SK-N-MC (cell line): ENCODE results near the gene SERPINB7.
"Not testable (repeated sequence)": the region's sequence is repeated elsewhere in the genome, so short reads cannot be mapped to it uniquely, and the experiment has no call there.

Source experiments
- DNase-seq: peaks from one replicate; pipeline ENCODE4 v3.0.0-alpha.2; 2011; ENCODE audit warnings: low read depth, low spot score
- H3K27ac ChIP-seq: fragments of 200-600 bp; sonication (generic); 2 replicates; pipeline ENCODE4 v1.5.1; 2016; ENCODE audit warnings: mixed run types
- H3K36me3 ChIP-seq: fragments of 200-600 bp; sonication (generic); 2 replicates; pipeline ENCODE4 v1.6.1; 2017; ENCODE audit warnings: antibody characterized with exemption, low read length, mixed read lengths; ENCODE audit not compliant: insufficient read depth
- H3K4me3 ChIP-seq: fragments of 200-600 bp; sonication (generic); 2 replicates; pipeline ENCODE4 v1.5.1; 2016
- H3K9ac ChIP-seq: fragments of 200-600 bp; sonication (generic); 2 replicates; pipeline ENCODE4 v1.8.0; 2017; ENCODE audit warnings: mixed run types, mixed read lengths; ENCODE audit not compliant: insufficient read length
- H3K9me3 ChIP-seq: fragments of 200-600 bp; sonication (generic); 2 replicates; pipeline ENCODE4 v1.6.1; 2017; ENCODE audit warnings: low read depth, mild to moderate bottlenecking, antibody characterized with exemption, low read length, moderate library complexity, mixed read lengths
- EZH2 ChIP-seq: fragments of 200-600 bp; sonication (generic); IDR thresholded peaks from one replicate; pipeline ENCODE4 v1.6.1; 2017; ENCODE audit warnings: antibody characterized with exemption
- FOXP2 ChIP-seq: optimal IDR thresholded peaks from 2 replicates; pipeline ENCODE3; 2011; ENCODE audit warnings: mild to moderate bottlenecking, moderate library complexity; ENCODE audit not compliant: insufficient read depth; ENCODE audit errors: extremely low read length, control extremely low read depth
- POLR2AphosphoS5 ChIP-seq: IDR thresholded peaks from 2 replicates; pipeline ENCODE4 v1.6.1; 2012; ENCODE audit warnings: mild to moderate bottlenecking, low read depth, low read length, borderline replicate concordance

SERPINB7 gene

DNA sequence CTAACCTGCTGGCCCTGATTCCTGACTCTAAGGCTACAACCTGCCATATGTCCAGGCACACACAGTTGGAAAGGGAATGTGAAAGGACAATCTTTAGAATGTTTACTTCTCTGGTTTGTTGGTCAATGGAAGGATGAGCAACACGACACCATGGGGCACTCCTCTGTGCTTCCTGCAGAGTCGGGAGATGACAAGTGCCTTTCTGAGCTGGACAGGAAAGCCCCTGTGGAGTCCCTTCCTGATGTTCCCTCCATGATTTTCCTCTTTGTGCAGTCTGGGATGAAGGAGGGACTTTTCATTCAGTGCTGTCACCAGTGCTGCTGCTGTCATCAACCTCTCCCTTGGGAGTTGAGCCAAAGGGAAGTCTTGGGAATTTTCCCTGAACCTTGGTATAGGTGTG is 22.6 kb upstream of the SERPINB7 start:
- DNase-seq: no peak
- H3K36me3 ChIP-seq: no peaks in the 10 kb centered on the region
- H3K27ac ChIP-seq: no peak overlapping the region
- H3K4me3 ChIP-seq: no peak overlapping the region
- H3K9me3 ChIP-seq: no peaks in the 10 kb centered on the region
- TF ChIP-seq EZH2 (no peak), FOXP2 (no peak), POLR2AphosphoS5 (no peak)
- H3K9ac ChIP-seq: no peak overlapping the region

DNA sequence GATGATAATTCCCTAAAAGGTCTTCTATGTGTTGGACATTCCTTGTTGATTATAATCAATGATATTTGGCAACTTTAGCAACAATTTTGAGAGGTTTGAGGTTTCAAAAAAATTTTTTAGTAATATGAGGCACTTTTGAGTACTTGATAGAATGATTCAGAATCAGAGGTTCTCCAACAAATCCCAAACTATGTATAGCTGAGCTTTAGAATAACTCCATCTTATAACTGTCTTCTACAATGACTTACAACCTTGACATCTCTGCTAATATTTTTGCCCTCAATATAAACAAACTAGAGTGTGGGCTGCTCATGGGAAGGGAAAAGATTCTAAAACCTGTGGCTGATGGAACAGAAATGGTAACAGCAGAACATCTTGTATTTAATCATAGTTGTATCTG is 21.5 kb upstream of the SERPINB7 start:
- H3K36me3 ChIP-seq: no peaks in the 10 kb centered on the region
- TF ChIP-seq EZH2 (no peak), POLR2AphosphoS5 (no peak), FOXP2 (no peak)
- no peak overlapping the region for H3K27ac ChIP-seq
- no peaks in the 10 kb centered on the region for H3K9me3 ChIP-seq
- H3K4me3 ChIP-seq: no peak overlapping the region
- no peak overlapping the region for H3K9ac ChIP-seq
- DNase-seq: no peak

DNA sequence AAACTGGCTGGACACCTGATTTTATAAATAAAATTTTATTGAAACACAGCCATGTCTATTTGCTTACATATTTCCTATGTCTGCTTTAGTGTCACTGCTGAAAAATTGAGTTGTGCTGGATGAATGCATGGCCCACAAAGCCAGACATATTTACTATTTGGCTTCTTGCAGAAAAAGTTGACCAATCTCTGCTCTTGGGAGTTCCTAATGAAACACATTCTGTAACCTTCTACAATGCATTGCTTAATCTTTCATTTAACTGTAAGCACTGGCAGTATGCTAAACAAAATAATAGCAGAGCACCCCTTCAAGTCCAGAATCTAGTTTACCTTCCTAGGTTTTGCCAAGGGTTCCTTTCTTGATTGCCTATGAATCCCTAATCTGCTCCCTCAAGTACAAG is 17.7 kb upstream of the SERPINB7 start:
- DNase-seq: no peak
- TF ChIP-seq EZH2: no peak
- TF ChIP-seq POLR2AphosphoS5: no peak
- TF ChIP-seq FOXP2: no peak
- Histone ChIP-seq H3K9me3 (no peaks in the 10 kb centered on the region), H3K4me3 (no peak overlapping the region), H3K36me3 (no peaks in the 10 kb centered on the region), H3K9ac (no peak overlapping the region), H3K27ac (no peak overlapping the region)

DNA sequence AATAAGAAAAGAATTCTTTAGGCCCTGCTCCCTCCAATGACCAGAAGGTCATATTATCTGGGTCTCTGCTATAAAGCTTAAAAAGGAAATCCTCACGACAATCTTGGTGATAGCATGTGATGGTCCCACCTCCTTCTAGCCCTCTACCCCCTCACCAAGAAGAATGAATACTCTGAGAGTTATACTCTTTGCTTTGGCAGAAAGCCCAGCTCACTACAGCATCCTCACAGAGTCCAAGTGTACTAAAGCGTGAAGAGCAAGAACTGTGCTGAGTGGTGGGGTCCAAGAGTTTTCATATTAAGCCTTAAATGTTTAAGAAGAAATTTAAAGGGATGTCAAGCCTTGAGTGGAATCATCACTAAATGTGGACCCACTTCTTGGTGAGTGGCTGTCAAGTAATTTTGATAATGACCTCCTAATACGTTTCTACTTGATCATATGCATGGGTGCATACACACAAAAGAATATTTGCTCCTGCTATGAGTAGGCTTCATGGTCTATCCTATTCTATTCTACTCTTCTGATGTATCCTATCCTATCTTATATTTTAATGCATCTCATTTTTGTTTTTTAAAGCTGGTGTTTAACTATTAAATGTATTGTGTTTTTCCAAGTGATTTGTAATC is 16.5 kb upstream of the SERPINB7 start:
- no peak overlapping the region for H3K9ac ChIP-seq
- H3K9me3 ChIP-seq: no peaks in the 10 kb centered on the region
- H3K27ac ChIP-seq: no peak overlapping the region
- H3K4me3 ChIP-seq: no peak overlapping the region
- TF ChIP-seq FOXP2: no peak
- TF ChIP-seq POLR2AphosphoS5: no peak
- TF ChIP-seq EZH2: no peak
- H3K36me3 ChIP-seq: no peaks in the 10 kb centered on the region
- DNase-seq: no peak

DNA sequence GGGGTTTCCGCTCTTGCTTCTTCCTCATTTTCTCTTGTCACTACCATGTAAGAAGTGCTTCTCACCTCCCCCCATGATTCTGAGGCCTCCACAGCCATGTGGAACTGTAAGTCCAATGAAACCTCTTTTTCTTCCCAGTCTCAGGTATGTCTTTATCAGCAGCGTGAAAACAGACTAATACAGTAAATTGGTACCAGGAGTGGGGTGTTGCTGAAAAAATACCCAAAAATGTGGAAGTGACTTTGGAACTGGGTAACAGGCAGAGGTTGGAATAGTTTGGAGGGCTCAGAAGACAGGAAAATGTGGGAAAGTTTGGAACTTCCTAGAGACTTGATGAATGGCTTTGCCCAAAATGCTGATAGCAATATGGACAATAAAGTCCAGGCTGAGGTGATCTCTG is 15.4 kb upstream of the SERPINB7 start:
- not testable (repeated sequence) for DNase-seq, H3K9me3 ChIP-seq, H3K36me3 ChIP-seq, H3K9ac ChIP-seq, H3K4me3 ChIP-seq, H3K27ac ChIP-seq

DNA sequence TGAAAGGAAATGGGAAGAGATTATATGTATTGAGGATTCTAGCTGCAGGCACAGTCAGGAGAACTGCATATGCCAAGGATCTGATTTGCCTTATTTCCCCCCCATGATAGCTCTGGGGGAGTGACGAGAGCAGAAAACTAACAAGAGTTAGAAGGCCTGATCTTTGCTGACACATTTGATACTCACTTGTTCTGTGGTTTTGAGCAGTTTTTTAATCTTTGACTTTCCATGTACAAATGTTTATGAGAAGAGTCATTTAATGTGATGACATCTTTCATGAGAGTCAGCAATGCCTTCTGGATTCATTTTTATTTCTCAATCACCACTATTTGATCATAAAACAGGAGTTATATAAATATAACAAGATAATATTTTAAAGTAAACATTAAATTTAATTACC is 12.7 kb upstream of the SERPINB7 start:
- no peak overlapping the region for H3K9ac ChIP-seq
- H3K4me3 ChIP-seq: no peak overlapping the region
- peak; percentile 40 for DNase-seq
- H3K9me3 ChIP-seq: no peaks in the 10 kb centered on the region
- H3K36me3 ChIP-seq: no peaks in the 10 kb centered on the region
- TF ChIP-seq EZH2 (no peak), POLR2AphosphoS5 (no peak), FOXP2 (no peak)
- peak overlapping the region; percentile 53 for H3K27ac ChIP-seq

DNA sequence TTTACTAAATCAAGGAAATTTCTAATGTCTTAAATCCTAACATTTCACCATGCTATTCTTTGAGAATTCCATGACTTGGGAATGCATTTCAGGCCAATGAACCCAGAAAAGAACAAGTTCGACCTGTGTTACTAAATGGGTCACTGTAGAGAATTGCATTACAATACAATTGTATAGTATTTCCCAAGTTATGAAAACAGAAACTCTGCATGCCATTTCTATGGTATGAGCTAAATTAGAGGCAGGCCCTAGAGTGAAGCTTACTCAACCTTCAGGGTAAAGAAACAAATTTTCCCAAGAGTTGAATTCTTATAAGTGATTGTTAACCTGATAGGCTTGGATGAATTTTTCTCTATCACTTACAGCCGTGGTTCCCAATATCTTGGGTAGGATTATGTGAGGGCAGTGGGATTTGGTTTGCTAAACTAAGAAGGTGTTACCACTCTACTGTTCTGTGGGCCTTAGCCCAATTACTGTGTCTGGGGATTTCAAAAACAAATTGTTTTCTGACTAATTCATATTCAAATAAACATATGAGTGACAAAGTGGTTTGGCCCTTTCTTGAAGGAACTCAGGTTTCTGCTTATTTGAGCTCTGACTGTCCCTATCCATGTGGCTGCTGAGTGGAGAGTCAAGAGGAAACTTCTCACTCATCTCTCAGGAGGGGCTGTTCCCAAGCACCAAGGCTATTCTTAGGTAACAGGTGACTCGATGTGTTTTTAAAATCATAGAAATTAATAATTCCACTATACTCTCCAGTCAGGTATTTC is 11.2 kb upstream of the SERPINB7 start:
- no peak for TF ChIP-seq FOXP2
- no peak for TF ChIP-seq POLR2AphosphoS5
- no peak for TF ChIP-seq EZH2
- DNase-seq: no peak
- Histone ChIP-seq H3K9me3 (no peaks in the 10 kb centered on the region), H3K4me3 (no peak overlapping the region), H3K9ac (no peak overlapping the region), H3K36me3 (no peaks in the 10 kb centered on the region), H3K27ac (no peak overlapping the region)

DNA sequence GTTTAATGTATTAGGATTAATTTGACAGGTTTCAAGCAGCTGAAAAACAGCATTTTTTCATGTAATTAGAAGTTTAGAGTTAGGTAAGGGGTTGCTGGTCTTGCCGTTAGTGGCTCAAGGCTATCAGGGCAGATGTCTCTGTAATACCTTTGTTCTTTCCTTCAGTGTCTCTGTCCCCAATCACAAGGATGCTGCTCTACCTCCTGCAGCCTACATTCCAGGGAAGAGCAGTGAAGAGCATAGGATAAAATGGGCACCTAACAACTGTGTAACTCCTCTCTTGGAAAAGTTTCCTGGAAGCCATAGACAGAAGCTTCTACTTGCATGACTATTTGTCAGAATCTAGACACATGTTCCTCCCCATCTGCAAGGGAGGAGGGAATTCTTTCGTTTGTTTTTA is 9.4 kb upstream of the SERPINB7 start:
- Histone ChIP-seq H3K9me3 (no peaks in the 10 kb centered on the region), H3K36me3 (no peaks in the 10 kb centered on the region), H3K27ac (no peak overlapping the region), H3K4me3 (no peak overlapping the region), H3K9ac (no peak overlapping the region)
- TF ChIP-seq FOXP2 (no peak), EZH2 (no peak), POLR2AphosphoS5 (no peak)
- no peak for DNase-seq

DNA sequence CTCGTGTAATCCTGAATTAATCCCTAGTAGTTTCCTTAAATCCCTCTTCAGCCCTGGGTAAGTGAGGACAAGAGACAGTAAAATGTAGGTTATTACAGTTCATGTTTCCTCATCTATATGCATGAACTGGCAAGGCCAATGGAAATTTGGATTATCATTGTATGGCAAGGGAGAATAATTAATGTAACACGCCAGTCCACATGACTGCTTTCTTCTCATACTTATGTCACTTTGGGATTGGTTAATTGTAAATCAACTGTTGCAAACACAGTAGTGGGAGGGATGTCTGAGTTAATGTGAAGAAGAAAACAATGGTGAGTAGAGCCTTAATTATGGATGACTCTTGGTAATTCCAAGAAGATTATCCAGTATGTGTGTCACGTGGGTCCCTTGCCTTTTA is 1.7 kb upstream of the SERPINB7 start:
- no peak overlapping the region for H3K4me3 ChIP-seq
- H3K36me3 ChIP-seq: no peaks in the 10 kb centered on the region
- DNase-seq: no peak
- no peak overlapping the region for H3K9ac ChIP-seq
- TF ChIP-seq EZH2 (no peak), FOXP2 (no peak), POLR2AphosphoS5 (no peak)
- no peak overlapping the region for H3K27ac ChIP-seq
- no peaks in the 10 kb centered on the region for H3K9me3 ChIP-seq
